GM18502 (cell line): ENCODE data around the gene TRMU.
"Not testable (repeated sequence)": the region's sequence is repeated elsewhere in the genome, so short reads cannot be mapped to it uniquely, and the experiment has no call there.

Experiments used
- ATAC-seq: cut with Tn5 transposase; IDR thresholded peaks from one replicate; pipeline ENCODE4 v1.9.1; 2021; ENCODE audit warnings: mild to moderate bottlenecking; ENCODE audit not compliant: unreplicated experiment, poor library complexity

The TRMU gene

DNA sequence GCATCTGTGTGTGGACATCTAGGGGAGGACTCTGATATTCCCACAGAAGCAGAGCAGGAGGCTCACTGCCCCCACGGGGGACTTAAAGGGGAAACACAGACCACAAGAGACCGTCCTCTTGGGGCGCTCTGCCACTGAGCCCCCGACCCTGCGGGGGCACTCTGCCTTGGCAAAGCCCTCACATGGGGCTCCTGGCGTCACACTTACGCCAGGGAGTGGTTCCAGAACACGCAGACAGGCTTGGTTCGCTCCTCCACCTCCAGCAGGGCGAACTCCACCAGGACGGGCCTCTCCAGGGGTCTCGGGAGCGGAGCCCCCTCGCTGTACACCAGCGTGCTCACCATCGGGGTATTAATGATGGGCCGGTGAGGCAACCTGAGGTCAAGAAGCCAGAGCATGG lies 45.1 kb downstream of the TRMU start:
- ATAC-seq = no peak

DNA sequence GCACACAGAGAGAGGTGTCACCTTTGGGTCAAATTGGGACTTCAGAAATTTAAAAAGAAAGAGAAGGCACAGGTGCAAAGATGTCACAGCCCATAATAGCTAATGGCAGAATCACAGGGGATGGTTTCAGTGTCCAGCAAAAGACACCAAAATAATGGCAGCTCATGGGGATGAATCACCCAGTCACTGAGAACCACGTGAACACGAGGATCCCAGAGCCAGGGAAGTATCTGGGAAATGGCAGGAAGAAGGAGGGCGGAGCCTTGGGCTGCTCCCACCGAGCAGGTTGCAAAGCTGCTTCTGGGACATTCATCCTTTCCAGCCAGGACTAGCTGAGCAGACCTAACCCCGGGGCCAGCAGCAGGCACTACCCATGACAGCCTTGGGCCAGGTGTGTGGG lies 45.6 kb downstream of the TRMU start:
- ATAC-seq = no peak

DNA sequence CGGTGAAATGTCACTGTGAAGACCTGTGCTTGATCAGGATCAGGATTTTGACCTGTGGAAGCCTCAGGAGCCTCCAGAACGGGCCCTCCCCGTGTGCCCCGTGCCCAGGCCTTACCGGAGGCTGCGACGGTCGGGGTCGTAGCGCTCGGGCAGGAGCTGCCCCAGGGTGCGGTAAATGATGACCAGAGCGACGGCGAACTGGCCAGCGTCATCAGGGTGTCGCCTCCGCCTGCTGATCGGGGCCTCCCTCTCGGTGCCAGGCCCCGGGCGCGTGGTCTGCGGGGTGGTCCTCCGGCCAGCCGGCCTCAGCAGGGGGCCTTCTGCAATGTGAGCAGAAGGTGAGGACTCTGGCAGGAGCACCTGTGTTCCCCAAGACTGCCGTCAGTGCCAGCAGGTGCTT lies 46.2 kb downstream of the TRMU start:
- no peak for ATAC-seq

DNA sequence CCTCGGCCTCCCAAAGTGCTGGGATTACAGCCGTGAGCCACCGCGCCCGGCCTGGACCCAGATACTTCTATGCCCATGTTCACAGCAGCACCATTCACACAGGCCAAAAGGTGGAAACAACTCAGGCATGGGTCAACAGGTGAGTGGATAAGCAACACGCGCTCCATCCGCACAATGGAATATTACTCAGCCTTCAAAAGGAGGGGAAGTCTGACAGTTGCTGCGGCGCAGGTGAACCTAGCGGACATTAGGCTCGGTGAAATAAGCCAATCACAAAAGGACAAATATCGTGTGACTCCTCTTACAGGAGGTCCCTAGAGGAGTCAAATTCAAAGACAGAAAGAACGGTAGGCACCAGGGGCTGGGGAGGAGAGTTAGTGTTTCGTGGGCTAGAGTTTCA lies 47.0 kb downstream of the TRMU start:
- no peak for ATAC-seq

DNA sequence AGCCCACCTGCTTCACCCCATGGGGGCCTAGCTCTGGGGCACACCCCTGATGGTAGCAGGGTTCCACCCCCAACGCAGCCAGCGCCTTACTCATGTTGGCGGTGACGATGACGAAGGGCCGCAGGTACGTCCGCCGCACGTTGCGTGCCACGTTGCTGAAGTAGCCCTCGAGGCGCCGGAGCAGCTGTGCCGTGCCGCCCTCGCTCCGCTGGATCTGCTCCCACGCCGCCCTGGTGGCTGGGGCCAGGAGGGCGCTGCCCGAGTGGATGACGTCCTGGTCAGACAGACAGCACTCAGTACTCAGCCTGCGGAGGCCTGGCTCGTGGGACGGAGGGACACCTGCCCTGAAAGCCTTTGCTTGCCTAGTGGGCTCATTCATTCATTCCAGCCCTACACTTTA lies 50.8 kb downstream of the TRMU start:
- no peak for ATAC-seq

DNA sequence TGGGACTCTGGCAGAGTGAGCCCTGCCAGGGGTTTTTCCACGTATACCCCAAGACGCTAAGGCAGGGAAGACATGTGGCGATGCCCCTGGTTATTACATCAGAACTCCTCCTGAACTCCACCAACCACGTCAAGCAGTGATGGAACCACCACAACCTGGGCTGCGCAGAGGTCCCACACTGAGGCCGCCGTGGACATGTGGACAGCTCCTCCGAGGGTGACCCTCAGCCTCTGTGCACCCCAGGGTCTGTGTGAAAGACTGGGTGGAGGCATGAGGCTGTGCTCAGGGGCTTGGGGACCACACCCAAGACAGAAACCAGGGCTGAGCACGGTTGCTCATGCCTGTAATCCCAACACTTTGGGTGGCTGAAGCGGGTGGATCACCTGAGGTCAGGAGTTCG lies 52.2 kb downstream of the TRMU start:
- no peak for ATAC-seq

DNA sequence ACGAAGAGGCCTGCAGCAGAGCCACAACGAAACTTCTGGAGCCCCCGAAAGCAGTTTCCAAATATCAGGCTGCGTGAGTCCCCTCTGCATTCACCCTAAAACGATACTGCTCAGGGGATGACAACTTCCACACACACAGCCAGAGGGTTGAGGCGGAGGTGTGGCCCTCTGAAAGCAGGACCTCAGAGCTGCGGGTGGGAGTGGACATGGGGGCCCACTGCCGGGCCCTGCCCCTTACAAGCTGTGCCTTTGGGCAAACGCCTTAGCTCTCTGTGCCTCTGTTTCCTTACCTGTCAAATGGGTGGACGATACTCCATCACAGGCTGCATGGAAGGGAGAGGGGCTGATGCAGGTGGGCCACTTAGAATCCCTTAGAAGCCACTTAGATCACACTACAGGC lies 53.1 kb downstream of the TRMU start:
- ATAC-seq = no peak

DNA sequence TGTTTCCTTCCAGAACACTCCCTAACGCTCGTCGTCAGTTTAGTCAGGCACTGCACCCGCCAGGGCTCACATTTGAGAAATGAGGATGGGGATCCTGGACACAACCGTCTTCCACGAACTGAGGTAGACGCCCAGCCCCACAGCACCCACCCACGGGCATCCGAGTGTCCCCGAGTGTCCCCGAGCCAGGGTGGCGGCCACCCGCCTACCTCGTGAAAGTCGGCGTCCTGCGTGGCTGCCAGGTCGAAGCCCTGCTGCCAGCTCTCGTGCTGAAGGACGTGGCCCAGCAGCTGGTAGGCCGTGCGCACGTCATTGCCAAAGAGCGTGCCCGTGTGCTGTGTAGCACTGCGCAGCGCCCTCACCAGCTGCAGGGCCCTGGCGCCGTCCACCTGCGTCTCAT lies 53.6 kb downstream of the TRMU start:
- no peak for ATAC-seq

DNA sequence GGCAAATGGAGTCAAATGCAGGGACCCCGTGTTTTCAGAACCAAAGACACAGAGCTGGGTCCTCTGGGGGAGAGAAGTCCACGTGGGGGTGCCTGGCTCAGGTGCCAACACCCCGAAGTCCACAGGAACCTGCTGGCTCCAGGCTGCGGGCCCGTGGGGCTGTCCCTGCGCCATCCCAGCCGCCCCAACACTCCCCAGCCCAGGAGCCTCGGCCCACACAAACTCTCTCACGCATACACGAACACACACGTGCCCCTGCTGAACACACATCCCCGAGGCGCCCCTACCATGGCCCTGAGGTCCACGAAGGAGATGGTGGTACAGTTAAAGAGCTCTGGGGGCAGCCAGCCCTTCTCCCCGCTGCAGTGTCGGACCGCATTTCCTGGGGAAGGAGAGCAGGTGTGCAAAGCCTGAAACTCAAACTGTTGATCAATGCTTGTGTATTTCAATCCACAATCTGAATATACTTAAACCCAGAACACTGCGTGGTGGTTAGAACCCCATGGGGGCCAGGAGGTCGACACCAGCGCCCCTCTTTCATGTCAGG lies 54.7 kb downstream of the TRMU start:
- no peak for ATAC-seq

DNA sequence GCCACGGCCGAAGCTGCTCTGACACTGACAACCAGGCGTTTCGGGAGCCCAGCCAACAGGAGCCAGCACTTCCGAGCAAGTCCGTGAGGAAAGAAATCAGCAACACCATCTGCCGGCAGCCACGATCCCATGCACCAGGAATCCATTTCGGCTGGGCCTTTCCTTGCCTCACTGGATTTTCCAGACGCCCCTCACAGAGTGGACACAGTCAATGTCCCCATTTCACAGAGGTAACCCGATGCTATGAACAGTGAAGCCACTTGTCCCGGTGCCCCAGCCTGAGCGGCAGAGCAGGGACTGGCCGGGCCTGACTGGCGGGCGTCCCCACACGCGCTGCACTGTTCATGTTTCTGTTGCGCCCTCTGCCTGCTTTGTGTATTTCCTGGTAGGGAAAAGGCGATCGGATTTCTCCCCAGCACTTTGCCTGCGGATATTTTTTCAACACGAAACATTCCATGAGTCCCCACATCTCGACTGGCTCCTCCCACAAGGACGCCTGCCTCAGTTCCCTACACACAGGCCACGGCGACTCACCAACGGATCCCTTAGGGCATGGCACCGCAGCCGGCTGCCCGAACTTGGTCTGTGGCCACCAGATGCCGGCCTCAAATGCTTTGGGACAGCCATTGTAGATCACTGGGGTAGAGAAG lies 55.3 kb downstream of the TRMU start:
- ATAC-seq = no peak

DNA sequence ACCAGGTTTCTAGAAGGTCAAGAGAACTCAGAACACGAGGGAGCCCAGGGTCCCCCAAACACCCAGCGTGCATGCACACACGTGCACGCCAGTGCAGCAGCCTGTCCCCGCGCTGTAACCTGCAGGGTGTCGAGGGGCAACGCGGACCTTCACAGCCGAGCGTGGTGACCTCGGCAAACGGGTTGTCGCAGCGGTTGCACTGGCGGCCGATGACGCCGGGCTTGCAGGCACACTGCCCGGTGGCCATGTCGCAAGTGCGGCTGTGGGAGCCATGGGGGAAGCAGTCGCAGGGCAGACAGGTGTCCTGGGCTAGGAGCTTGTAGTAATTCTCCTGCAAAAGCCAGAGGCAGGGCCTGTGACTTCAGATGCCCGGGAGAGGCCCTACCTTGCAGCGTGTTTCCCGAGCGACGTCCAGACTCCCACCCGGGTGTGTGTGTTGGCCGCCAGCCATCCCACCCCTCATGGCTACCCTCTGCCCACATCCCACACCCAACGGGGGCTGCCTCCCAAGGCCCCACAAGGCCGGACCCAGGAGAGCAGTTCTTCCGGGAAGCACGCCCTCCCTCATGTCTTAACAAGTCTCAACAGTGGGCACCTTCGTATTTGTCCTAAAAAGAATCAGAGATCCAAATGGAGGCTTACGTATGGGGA lies 56.1 kb downstream of the TRMU start:
- ATAC-seq = no peak

DNA sequence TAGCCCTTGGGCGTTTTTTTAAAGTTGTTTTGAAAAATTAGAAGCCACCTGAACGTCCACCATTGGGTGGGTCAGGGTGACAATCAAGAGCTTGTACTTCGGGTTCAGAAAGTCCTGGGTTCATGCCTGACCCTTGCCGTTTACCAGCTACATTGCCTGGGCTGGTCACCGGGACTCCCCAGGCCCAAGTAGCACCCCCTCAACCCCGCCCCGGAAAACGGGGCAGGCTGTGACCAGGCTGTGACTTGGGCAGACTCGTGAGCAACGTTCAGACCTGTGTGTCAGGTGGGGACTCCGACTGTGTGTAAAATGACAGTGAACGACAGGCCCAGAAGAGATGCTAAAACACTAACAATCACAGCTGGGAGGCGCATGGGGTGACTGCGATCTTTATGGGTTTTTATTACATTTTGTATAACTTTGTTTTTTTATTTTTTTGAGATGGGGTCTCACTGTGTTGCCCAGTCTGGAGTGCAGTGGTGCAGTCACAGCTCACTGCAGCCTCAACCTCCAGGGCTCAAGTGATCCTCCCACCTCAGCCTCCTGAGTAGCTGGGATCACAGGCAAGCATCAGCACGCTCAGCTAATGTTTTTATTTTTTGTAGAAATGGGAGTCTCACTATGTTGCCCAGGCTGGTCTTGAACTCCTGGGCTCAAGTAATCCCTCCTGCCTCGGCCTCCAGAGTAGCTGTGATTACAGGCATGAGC lies 56.8 kb downstream of the TRMU start:
- ATAC-seq = no peak

DNA sequence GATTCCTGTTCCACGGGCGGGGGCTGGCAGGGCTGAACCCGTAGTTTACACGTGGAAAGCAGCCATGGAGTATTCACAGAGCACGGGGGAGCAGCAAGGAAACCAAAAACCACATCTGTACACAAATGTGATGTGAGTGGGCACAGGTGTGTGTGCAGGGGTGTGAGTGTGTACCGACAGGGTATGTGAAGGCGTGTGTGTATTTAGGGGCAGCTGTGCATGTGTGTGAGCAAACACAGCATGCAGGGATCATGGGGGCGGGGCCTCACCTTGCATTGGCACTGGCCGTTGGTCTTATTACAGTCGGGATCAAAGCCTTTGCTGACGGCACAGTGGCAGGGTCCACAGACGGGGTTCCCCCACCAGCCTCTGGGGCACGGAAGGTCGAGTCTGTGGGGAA lies 58.4 kb downstream of the TRMU start:
- no peak for ATAC-seq

DNA sequence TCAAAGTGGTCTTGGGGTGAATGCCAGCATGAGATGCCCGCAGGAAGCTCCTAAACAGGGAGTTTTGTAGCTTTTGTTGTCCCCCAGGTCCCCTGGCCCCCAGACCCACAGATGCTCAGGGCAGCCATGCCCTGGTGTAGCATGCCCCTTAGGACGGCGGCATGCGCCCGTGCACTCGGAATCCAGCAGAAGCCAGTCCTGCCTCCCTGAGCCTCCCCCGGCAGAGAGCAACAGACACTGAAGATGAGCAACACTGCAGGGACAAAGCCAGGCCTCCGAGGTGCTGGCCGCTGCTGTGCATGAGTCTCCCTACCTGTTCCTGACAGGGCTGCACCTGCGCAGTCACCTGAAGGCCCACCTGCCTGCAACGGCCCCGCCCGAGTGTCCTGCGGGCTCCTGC lies 59.1 kb downstream of the TRMU start:
- ATAC-seq = no peak

DNA sequence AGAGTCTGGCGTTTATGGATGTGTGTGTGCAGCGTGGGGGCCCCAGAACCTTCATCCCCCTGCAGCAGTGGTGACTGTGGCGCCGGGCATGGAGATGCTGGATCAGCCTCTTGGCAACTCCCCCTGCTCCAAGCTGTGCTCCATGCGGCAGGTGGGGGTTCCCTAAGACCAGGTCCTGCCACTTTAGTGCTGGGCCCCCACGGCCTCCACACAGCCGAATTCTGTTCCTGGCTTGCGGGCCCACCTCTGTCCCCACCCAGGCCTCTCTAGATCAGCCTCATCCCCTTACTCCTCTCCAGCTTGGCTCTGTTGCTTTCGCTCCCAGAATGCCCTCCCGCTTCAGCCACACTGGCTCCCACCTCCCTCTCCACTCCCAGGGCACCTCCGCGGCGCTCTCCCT lies 59.6 kb downstream of the TRMU start:
- no peak for ATAC-seq

DNA sequence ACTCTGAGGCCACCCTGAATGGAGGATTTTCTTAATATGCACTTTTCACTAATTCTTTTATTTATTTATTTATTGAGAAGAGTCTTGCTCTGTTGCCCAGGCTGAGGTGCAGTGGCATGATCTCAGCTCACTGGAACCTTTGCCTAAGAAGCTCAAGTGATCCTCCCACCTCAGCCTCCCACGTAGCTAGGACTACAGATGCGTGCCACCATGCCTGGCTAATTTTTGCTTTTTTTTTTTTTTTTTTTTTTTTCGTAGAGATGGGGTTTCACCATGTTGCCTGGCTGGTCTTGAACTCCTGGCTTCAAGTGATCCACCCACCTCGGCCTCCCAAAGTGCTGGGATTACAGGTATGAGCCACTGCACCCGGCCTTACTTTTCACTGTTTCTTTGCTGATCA lies 61.5 kb downstream of the TRMU start:
- ATAC-seq = not testable (repeated sequence)

DNA sequence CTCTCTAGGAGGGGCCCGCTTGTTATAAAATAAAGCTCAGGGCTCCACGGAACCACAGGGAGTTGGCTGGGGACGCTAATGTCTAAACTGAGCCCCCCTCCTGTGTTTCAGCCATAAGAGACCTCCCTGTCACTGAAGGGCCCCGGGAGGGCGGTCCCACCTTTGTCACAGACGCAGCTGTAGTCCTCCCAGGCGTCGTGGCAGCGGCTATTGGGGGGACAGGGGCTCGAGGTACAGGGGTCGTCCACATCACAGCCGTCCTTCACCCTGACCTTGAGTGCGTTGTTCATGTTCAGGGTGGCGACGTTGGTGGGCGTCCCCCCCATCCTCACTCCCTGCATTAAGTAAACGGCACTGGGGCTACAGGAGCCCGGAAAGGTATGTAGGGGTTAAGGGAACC lies 62.0 kb downstream of the TRMU start:
- no peak for ATAC-seq

DNA sequence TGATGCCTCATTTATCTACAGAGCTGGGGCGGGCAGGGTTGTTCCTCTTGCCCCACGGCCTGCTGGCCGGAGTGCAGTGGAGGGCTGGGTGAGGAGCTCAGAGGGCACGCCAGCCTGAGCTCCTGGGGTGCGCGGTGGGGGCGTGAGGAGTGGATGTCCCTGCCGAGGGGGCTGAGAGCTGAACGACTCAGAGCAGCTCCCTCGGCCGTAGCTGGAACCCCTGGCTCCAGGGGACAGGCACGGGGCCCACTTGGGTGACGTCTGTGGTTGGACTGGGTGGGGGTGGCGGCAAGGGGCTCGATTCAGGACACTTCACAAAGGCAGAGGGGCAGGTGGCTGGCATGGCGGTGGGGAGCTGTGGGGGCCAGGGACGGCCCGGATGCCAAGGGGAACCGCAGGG lies 62.4 kb downstream of the TRMU start:
- ATAC-seq = no peak

DNA sequence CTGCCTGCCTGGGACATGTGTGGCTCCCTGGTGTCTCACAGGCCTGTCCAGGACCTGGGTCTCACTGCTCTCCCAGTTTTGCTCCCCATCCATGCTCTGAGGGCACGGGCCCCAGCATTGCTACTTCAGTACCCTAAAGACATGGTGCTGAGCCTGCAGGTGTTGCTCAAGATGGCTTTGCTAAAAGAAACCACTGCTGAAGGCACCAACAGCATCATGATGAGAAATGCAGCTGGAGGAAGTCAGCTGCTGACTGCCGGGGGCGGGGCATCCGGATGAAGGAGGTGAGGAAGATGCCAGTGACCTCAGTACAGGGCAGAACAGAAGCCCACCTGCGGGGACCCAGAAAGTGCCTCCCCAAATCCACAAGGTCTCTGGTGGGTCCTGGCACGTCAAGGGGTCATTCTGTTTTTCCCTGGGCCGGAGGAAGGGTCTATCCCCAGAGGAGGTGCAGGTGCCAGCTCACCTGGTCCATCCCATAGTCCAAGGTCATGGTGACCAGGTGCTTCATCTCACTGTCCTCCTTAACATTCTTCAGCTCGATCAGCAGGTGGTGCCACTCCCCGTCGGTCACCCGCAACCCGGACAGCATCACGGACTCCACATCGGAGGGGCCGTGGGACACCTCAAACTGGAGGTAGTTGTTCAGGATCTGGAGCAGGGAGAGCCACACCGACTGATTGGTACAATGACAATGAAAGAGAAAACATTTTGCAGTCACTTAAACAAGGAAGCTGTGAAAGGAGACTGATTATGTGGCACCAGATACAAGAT lies 63.9 kb downstream of the TRMU start:
- no peak for ATAC-seq

DNA sequence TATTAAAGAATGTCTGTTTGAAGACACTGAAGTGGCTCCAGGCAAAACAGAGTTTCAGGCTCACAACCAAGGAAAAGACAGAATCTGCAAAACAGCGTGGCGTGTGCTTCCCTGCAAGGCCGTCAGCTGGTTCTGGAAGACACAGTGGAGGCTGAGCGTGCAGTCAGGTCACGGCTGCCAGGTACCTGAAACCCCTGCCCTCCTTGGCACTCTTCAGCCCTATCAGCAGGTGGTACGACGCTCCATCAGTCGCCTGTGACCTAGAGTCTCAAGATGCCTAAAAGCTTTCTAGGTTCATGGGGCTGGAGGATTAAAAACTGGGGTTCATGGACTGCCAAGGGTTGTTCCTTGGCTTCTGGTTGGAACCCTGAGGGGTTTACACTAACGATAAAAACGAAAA lies 65.9 kb downstream of the TRMU start:
- ATAC-seq = no peak

DNA sequence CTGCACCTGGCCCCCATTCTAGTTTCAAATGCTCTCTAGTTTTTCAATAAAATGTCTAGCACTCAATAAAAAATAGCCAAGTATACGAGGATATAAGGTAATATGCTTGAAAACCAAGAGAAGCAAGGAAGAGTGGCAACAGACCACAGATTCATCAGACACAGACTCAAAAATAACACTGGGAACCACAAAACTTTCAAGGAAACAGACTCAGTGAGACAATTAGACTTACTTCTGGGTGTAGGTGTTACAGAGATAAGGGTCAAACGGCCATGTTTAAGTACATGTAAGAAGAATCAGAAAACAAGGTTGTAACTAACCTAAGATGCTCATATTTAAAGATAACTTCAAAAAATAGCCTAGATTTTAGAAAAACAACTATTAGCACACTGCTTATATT lies 67.0 kb downstream of the TRMU start:
- ATAC-seq = no peak
